Karpas-422 (cell line): ENCODE measurements around the gene ATP8A2. TPM values are rescaled to one million over a fixed set of nuclear protein-coding genes. Genes with fewer than 3 reads are reported as not detected.

ENCODE experiments used
- DNase-seq: peaks from one replicate; pipeline ENCODE4 v3.0.0-alpha.2; 2015
- H2AFZ ChIP-seq: fragments of 200-600 bp; sonication (generic); 2 replicates; pipeline ENCODE4 v1.6.1; 2014; ENCODE audit warnings: antibody characterized with exemption, low read length, mixed read lengths
- H3K27ac ChIP-seq: fragments of 200-600 bp; sonication (generic); 2 replicates; pipeline ENCODE4 v1.5.1; 2014; ENCODE audit warnings: mild to moderate bottlenecking, low read length, moderate library complexity
- H3K27me3 ChIP-seq: fragments of 200-600 bp; sonication (generic); 2 replicates; pipeline ENCODE4 v1.6.1; 2014; ENCODE audit warnings: low read length, mixed read lengths
- H3K36me3 ChIP-seq: fragments of 200-600 bp; sonication (generic); 2 replicates; pipeline ENCODE4 v1.6.1; 2014; ENCODE audit warnings: low read length, mixed read lengths; ENCODE audit not compliant: insufficient read depth
- H3K4me1 ChIP-seq: fragments of 200-600 bp; sonication (generic); 2 replicates; pipeline ENCODE4 v1.6.1; 2014; ENCODE audit warnings: mild to moderate bottlenecking, low read length, mixed read lengths
- H3K4me2 ChIP-seq: fragments of 200-600 bp; sonication (generic); 2 replicates; pipeline ENCODE4 v1.6.1; 2014; ENCODE audit warnings: low read length, low read depth, mild to moderate bottlenecking; ENCODE audit not compliant: poor library complexity, severe bottlenecking
- H3K4me3 ChIP-seq: fragments of 200-600 bp; sonication (generic); 2 replicates; pipeline ENCODE4 v1.5.1; 2014; ENCODE audit warnings: mild to moderate bottlenecking, antibody characterized with exemption, low read length, mixed read lengths
- H3K79me2 ChIP-seq: fragments of 200-600 bp; sonication (generic); 2 replicates; pipeline ENCODE4 v1.6.1; 2014; ENCODE audit warnings: mild to moderate bottlenecking, low read length, mixed read lengths
- H3K9ac ChIP-seq: fragments of 200-600 bp; sonication (generic); 2 replicates; pipeline ENCODE4 v1.6.0; 2014; ENCODE audit warnings: low read length
- H3K9me2 ChIP-seq: fragments of 200-600 bp; sonication (generic), shearing (Covaris generic); replicated peaks from 2 replicates; pipeline ENCODE4 v1.6.0; 2014; ENCODE audit warnings: mild to moderate bottlenecking, low read length, moderate library complexity; ENCODE audit not compliant: insufficient read depth
- H3K9me3 ChIP-seq: fragments of 300-700, 200-600 bp; sonication (generic); 2 replicates; pipeline ENCODE4 v1.6.1; 2014; ENCODE audit warnings: low read length, mixed read lengths
- H4K20me1 ChIP-seq: fragments of 200-600 bp; sonication (generic); 2 replicates; pipeline ENCODE4 v1.6.1; 2014; ENCODE audit warnings: mild to moderate bottlenecking, antibody characterized with exemption, low read length, low read depth; ENCODE audit not compliant: insufficient read depth
- total RNA-seq: library from RNA; depleted of rRNA; stranded (reverse); fragments of >200 nt; shearing (Covaris generic); gene quantifications from 2 replicates; pipeline ENCODE4 v1.2.3, GENCODE V29; 2014; ENCODE audit warnings: low replicate concordance

ATP8A2 gene
- total RNA-seq, 1 experiment from 2014 or later: not detected

- no peaks in the 10 kb centered on the region for H3K36me3 ChIP-seq
- H3K27me3 ChIP-seq: no peaks in the 10 kb centered on the region
- H3K4me2 ChIP-seq: no peak overlapping the region
- H3K27ac ChIP-seq: no peak overlapping the region
- no peaks in the 10 kb centered on the region for H3K9me2 ChIP-seq
- no peak overlapping the region for H3K9ac ChIP-seq
- no peaks in the 10 kb centered on the region for H3K79me2 ChIP-seq
- no peaks in the 10 kb centered on the region for H3K4me1 ChIP-seq
- H2AFZ ChIP-seq: no peak overlapping the region
- H4K20me1 ChIP-seq: no peaks in the 10 kb centered on the region
- H3K9me3 ChIP-seq: no peaks in the 10 kb centered on the region
- H3K4me3 ChIP-seq: no peak overlapping the region
- DNase-seq: no peak
These were observed 289.2 kb downstream of the ATP8A2 start for GRCh38 chr13:25660996-25661395.

DNA sequence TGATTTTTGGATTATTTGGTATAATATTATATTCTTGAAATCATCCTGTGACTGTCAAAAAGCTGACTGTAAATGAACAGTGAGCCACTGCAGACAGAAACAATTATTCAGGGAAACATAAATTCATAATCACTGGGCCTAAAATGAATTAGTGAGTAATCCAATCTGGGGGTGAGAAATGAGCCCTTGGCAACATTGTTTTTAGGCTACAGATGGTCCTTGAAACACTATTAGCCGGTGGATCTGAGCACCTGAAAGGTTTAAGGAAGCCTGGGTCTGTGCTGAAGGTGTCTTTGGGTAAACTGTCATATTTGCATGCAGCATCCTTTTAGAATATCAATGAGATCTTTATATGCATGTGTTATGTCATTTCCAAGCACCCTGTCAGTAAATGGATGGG is 290.7 kb downstream of the ATP8A2 start:
- DNase-seq: no peak
- Histone ChIP-seq H3K4me1 (no peaks in the 10 kb centered on the region), H3K9me3 (no peaks in the 10 kb centered on the region), H3K4me2 (no peak overlapping the region), H3K9me2 (no peaks in the 10 kb centered on the region), H3K27ac (no peak overlapping the region), H2AFZ (no peak overlapping the region), H3K36me3 (no peaks in the 10 kb centered on the region), H3K4me3 (no peak overlapping the region), H3K27me3 (no peaks in the 10 kb centered on the region), H3K79me2 (no peaks in the 10 kb centered on the region), H4K20me1 (no peaks in the 10 kb centered on the region), H3K9ac (no peak overlapping the region)

GRCh38 chr13:25668345-25668744 is 296.6 kb downstream of the ATP8A2 start:
- no peak overlapping the region for H2AFZ ChIP-seq
- no peak overlapping the region for H3K4me3 ChIP-seq
- H3K9me2 ChIP-seq: no peaks in the 10 kb centered on the region
- no peak overlapping the region for H3K4me2 ChIP-seq
- H3K79me2 ChIP-seq: no peaks in the 10 kb centered on the region
- no peaks in the 10 kb centered on the region for H3K9me3 ChIP-seq
- no peak overlapping the region for H3K9ac ChIP-seq
- H3K27ac ChIP-seq: no peak overlapping the region
- H3K36me3 ChIP-seq: no peaks in the 10 kb centered on the region
- H4K20me1 ChIP-seq: no peaks in the 10 kb centered on the region
- no peak for DNase-seq
- no peaks in the 10 kb centered on the region for H3K4me1 ChIP-seq
- no peaks in the 10 kb centered on the region for H3K27me3 ChIP-seq

DNA sequence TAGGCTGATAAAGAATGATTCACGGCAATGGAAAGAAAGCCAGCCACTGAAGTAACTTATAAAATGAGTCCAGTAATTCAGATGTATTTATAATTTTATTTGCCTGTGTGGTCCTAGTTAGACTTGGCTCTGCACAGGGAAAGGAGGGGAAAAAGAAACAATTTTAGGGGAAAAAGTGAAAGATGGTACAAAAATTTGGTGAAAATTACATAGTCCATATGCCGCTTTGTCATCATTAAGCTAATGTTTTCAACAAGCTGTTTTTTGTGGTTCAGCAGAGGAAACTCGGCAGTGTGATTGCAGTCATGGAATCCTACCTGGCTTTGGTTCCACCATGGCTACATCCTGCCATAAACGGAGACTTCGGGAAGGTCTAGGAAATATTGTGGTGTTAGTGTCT is 301.9 kb downstream of the ATP8A2 start:
- H3K27ac ChIP-seq: no peak overlapping the region
- no peaks in the 10 kb centered on the region for H3K9me3 ChIP-seq
- no peaks in the 10 kb centered on the region for H4K20me1 ChIP-seq
- no peak overlapping the region for H2AFZ ChIP-seq
- no peak for DNase-seq
- no peaks in the 10 kb centered on the region for H3K36me3 ChIP-seq
- no peak overlapping the region for H3K4me3 ChIP-seq
- H3K4me2 ChIP-seq: no peak overlapping the region
- no peak overlapping the region for H3K9ac ChIP-seq
- no peaks in the 10 kb centered on the region for H3K79me2 ChIP-seq
- H3K4me1 ChIP-seq: no peaks in the 10 kb centered on the region
- H3K27me3 ChIP-seq: no peaks in the 10 kb centered on the region
- no peaks in the 10 kb centered on the region for H3K9me2 ChIP-seq

DNA sequence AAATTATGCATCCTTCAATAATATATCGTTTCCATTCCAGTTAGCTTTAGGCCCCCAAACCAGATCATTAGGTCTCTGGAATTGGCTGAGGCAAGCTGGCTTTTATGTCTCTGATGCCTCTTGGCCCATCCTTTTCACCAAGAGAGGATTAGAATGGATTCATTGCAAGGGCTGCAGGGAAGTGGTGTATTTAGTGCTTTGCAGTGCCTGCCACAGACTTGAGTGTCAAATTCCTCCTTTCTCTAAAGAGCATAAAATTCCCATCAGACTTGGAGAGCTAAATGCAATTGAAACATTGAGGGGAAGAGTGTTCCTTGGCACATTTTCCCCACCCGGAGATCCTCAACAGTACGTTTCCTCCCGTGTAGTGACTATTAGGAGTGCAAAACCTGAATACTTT is 302.6 kb downstream of the ATP8A2 start:
- Histone ChIP-seq H3K4me1 (no peaks in the 10 kb centered on the region), H3K36me3 (no peaks in the 10 kb centered on the region), H3K4me3 (no peak overlapping the region), H3K9me2 (no peaks in the 10 kb centered on the region), H4K20me1 (no peaks in the 10 kb centered on the region), H3K4me2 (no peak overlapping the region), H2AFZ (no peak overlapping the region), H3K27me3 (no peaks in the 10 kb centered on the region), H3K9ac (no peak overlapping the region), H3K27ac (no peak overlapping the region), H3K9me3 (no peaks in the 10 kb centered on the region), H3K79me2 (no peaks in the 10 kb centered on the region)
- DNase-seq: no peak

DNA sequence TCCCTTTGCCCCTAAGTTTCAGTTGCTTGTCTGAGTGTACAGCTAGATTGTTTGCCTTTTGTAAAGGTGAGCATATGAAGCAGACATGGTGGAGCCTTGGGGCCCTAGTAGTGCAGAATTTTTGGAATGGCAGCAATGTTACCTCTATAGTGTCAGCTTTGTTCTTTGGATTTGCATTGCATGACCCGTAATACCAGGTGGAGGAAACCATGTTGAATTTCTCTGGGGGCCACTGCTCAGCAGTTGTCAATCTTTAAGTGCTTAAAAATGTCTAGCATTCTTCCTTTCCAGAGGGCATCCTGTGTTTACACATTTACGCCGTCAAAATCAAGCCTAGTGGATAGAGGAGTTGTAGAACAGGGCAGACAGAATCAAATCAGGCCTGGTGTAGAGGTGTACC is 303.3 kb downstream of the ATP8A2 start:
- no peaks in the 10 kb centered on the region for H3K9me2 ChIP-seq
- H3K79me2 ChIP-seq: no peaks in the 10 kb centered on the region
- no peak for DNase-seq
- no peaks in the 10 kb centered on the region for H3K4me1 ChIP-seq
- H3K36me3 ChIP-seq: no peaks in the 10 kb centered on the region
- H3K4me2 ChIP-seq: no peak overlapping the region
- H4K20me1 ChIP-seq: no peaks in the 10 kb centered on the region
- H3K9me3 ChIP-seq: no peaks in the 10 kb centered on the region
- H2AFZ ChIP-seq: no peak overlapping the region
- no peak overlapping the region for H3K4me3 ChIP-seq
- H3K9ac ChIP-seq: no peak overlapping the region
- H3K27me3 ChIP-seq: no peaks in the 10 kb centered on the region
- H3K27ac ChIP-seq: no peak overlapping the region

DNA sequence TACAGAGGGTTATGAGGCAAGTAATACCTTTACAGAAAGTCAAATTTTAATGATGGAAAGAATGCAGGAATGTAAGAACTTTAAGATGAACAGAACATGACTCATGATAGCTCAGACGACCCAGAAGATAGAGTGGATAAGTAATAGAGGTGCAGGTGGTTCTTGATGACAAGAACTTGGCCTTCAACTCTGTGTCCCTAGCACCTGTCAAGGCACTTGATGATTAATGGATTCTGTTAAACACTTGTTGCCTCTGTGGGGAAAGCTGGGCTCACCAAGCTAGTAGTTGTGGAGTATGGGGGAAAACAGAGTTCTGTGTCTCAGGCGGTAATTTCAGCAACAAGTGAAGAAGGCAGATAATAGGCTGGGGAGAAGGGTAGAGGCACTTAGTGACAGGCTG is 306.2 kb downstream of the ATP8A2 start:
- Histone ChIP-seq H3K9me2 (no peaks in the 10 kb centered on the region), H3K9me3 (no peaks in the 10 kb centered on the region), H3K4me2 (no peak overlapping the region), H3K4me1 (no peaks in the 10 kb centered on the region), H3K4me3 (no peak overlapping the region), H3K9ac (no peak overlapping the region), H2AFZ (no peak overlapping the region), H4K20me1 (no peaks in the 10 kb centered on the region), H3K27ac (no peak overlapping the region), H3K36me3 (no peaks in the 10 kb centered on the region), H3K79me2 (no peaks in the 10 kb centered on the region), H3K27me3 (no peaks in the 10 kb centered on the region)
- no peak for DNase-seq

GRCh38 chr13:25678398-25678797 is 306.6 kb downstream of the ATP8A2 start:
- no peak overlapping the region for H3K9ac ChIP-seq
- no peak overlapping the region for H3K4me2 ChIP-seq
- H3K9me2 ChIP-seq: no peaks in the 10 kb centered on the region
- H3K27ac ChIP-seq: no peak overlapping the region
- no peaks in the 10 kb centered on the region for H3K79me2 ChIP-seq
- no peaks in the 10 kb centered on the region for H3K9me3 ChIP-seq
- DNase-seq: peak; percentile 49
- no peaks in the 10 kb centered on the region for H3K36me3 ChIP-seq
- H3K4me3 ChIP-seq: no peak overlapping the region
- H4K20me1 ChIP-seq: no peaks in the 10 kb centered on the region
- H3K4me1 ChIP-seq: no peaks in the 10 kb centered on the region
- no peaks in the 10 kb centered on the region for H3K27me3 ChIP-seq
- no peak overlapping the region for H2AFZ ChIP-seq

DNA sequence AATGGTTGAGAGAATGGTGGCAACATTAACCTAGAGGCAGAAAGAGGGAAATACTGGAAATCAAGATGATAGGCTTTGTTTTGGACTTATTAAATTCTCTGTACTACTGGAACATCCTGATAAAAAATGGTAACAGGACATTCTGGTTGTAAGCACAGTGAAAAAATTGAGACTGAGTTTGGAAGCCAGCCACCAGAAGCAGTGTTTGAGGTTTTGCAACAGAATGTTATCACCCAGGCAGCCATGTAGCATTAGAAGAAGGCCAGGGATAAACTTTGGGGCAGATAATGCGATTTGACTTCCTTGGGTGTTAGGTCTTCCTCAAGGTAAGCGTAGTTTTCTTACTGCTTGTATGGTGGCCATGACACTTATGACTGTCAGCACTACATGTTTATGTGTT is 307.4 kb downstream of the ATP8A2 start:
- no peak overlapping the region for H3K4me2 ChIP-seq
- no peaks in the 10 kb centered on the region for H3K9me2 ChIP-seq
- H3K36me3 ChIP-seq: no peaks in the 10 kb centered on the region
- DNase-seq: no peak
- H2AFZ ChIP-seq: no peak overlapping the region
- no peaks in the 10 kb centered on the region for H3K4me1 ChIP-seq
- H3K9ac ChIP-seq: no peak overlapping the region
- no peak overlapping the region for H3K27ac ChIP-seq
- no peaks in the 10 kb centered on the region for H3K27me3 ChIP-seq
- H4K20me1 ChIP-seq: no peaks in the 10 kb centered on the region
- H3K4me3 ChIP-seq: no peak overlapping the region
- H3K9me3 ChIP-seq: no peaks in the 10 kb centered on the region
- H3K79me2 ChIP-seq: no peaks in the 10 kb centered on the region
